AG04450 (cell line): ENCODE results near the gene SLC27A4. TPM values are rescaled to one million over a fixed set of nuclear protein-coding genes. Genes with fewer than 3 reads are reported as not detected.
A peak's percentile ranks its signal among the peaks of the same experiment; 100 is the strongest.

ENCODE experiments used
- CTCF ChIA-PET: fragments of 300-600, 350-600 bp; formaldehyde crosslinking; extraction: SDS; loops from one replicate; lab custom pipeline; 2022; ENCODE audit warnings: antibody characterized with exemption, inconsistent platforms; lab: Charles Lee
- POLR2A ChIA-PET: fragments of 350-600 bp; formaldehyde crosslinking; extraction: SDS; loops from one replicate; lab custom pipeline; 2021; ENCODE audit warnings: antibody characterized with exemption, inconsistent platforms; lab: Yijun Ruan, JAX
- DNase-seq: peaks from one replicate; pipeline ENCODE4 v3.0.0-alpha.2; 2011; ENCODE audit warnings: low read depth, low spot score
- H3K27ac ChIP-seq: one replicate; pipeline ENCODE4 v1.5.1; 2012; ENCODE audit warnings: low read depth, low read length, control low read depth
- H3K27me3 ChIP-seq: one replicate; pipeline ENCODE4 v1.6.0; 2012; ENCODE audit warnings: low read length; ENCODE audit not compliant: control insufficient read depth, insufficient read depth
- H3K4me3 ChIP-seq: 2 replicates; pipeline ENCODE4 v1.5.1; 2011; ENCODE audit warnings: mild to moderate bottlenecking, low read depth, low read length, control low read depth
- H3K9me3 ChIP-seq: 2 replicates; pipeline ENCODE4 v1.5.1; 2012; ENCODE audit warnings: low read length; ENCODE audit not compliant: control insufficient read depth, insufficient read depth
- polyA minus RNA-seq: library from RNA; depleted of rRNA, polyadenylated mRNA; stranded (reverse); fragments of >200 nt; gene quantifications from 2 replicates; pipeline ENCODE4 v1.2.3, GENCODE V29; 2011; rRNA and poly(A)+ RNA removed
- polyA plus RNA-seq: library from polyadenylated mRNA; depleted of rRNA; stranded (reverse); fragments of >200 nt; gene quantifications from 2 replicates; pipeline ENCODE4 v1.2.3, GENCODE V29; 2011; rRNA removed
- TF ChIP-seq, protein P1 (sequence below): IDR thresholded peaks from 2 replicates; pipeline ENCODE4 v1.5.1; 2011; ENCODE audit warnings: low read depth, low read length, control low read depth, inconsistent platforms

The SLC27A4 gene
- polyA plus RNA-seq (7.7 and 9.4 TPM in 2 replicates), polyA minus RNA-seq (13.0 and 17.9 TPM in 2 replicates)

GRCh38 chr9:128339761-128340690 lies at the start of gene SLC27A4:
Gene SLC27A4 (plus strand): TSS chr9:128340527. CDS start chr9:128343133, 2,606 bp downstream.
- POLR2A ChIA-PET: no interaction called here
- no peaks in the 10 kb centered on the region for H3K9me3 ChIP-seq
- CTCF ChIA-PET: no interaction called here
- TF ChIP-seq, protein P1, sequence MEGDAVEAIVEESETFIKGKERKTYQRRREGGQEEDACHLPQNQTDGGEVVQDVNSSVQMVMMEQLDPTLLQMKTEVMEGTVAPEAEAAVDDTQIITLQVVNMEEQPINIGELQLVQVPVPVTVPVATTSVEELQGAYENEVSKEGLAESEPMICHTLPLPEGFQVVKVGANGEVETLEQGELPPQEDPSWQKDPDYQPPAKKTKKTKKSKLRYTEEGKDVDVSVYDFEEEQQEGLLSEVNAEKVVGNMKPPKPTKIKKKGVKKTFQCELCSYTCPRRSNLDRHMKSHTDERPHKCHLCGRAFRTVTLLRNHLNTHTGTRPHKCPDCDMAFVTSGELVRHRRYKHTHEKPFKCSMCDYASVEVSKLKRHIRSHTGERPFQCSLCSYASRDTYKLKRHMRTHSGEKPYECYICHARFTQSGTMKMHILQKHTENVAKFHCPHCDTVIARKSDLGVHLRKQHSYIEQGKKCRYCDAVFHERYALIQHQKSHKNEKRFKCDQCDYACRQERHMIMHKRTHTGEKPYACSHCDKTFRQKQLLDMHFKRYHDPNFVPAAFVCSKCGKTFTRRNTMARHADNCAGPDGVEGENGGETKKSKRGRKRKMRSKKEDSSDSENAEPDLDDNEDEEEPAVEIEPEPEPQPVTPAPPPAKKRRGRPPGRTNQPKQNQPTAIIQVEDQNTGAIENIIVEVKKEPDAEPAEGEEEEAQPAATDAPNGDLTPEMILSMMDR: no peak
- H3K4me3 ChIP-seq: peak within 1 kb of the TSS; percentile 78
- H3K27ac ChIP-seq: peak within 1 kb of the TSS; percentile 11
- no peaks in the 10 kb centered on the region for H3K27me3 ChIP-seq
- DNase-seq: no peak

- no peaks in the 10 kb centered on the region for H3K9me3 ChIP-seq
- no peaks in the 10 kb centered on the region for H3K27me3 ChIP-seq
- no peak overlapping the region for H3K27ac ChIP-seq
- ChIA-PET POLR2A (no interaction called here), CTCF (interaction anchor here (0.9 to 1.4 kb wide), 3 partner anchors 15 to 106 kb away, joined by 3 to 9 read pairs (median 3); no protein-coding TSS in a partner anchor)
- DNase-seq: no peak
- TF ChIP-seq, protein P1: no peak
- H3K4me3 ChIP-seq: no peak overlapping the region
These were observed 48.3 kb upstream of the SLC27A4 start for GRCh38 chr9:128292009-128292408.

DNA sequence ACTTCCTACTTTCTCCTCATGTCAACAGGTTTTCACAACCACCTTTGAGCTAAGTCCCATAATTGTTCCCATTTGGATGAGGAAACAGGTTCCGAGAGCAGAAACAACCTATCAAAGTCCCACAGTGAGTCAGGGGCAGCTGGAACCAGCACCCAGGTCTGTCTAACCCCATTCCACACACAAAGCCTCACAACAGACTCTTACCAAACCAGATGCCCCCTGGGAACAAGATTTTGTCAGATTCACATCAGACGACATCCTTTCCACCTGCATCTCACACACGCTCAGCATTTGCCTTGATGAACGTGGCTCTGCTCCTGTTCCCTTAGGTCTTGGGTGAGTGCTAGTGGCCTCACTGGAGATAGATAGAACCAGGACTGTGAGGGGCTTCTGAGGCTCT lies 47.2 kb upstream of the SLC27A4 start:
- ChIA-PET CTCF (interaction anchor here (0.7 to 1.3 kb wide), 2 partner anchors 48 to 128 kb away, joined by 6 to 7 read pairs; partner anchors contain the start of gene CERCAM), POLR2A (no interaction called here)
- DNase-seq: no peak
- no peak overlapping the region for H3K27ac ChIP-seq
- TF ChIP-seq, protein P1: no peak
- H3K9me3 ChIP-seq: no peaks in the 10 kb centered on the region
- no peaks in the 10 kb centered on the region for H3K27me3 ChIP-seq
- H3K4me3 ChIP-seq: no peak overlapping the region

- no peak overlapping the region for H3K27ac ChIP-seq
- ChIA-PET POLR2A (no interaction called here), CTCF (interaction anchor here (0.7 to 3.1 kb wide), 6 partner anchors 10 to 145 kb away, joined by 3 to 31 read pairs (median 5); no protein-coding TSS in a partner anchor)
- H3K4me3 ChIP-seq: no peak overlapping the region
- TF ChIP-seq, protein P1: no peak
- DNase-seq: no peak
- H3K27me3 ChIP-seq: no peaks in the 10 kb centered on the region
- H3K9me3 ChIP-seq: no peaks in the 10 kb centered on the region
These were observed 46.2 kb upstream of the SLC27A4 start for GRCh38 chr9:128294142-128294541.
